ENCODE data around the gene ZDHHC18.

ZDHHC18 gene

DNA sequence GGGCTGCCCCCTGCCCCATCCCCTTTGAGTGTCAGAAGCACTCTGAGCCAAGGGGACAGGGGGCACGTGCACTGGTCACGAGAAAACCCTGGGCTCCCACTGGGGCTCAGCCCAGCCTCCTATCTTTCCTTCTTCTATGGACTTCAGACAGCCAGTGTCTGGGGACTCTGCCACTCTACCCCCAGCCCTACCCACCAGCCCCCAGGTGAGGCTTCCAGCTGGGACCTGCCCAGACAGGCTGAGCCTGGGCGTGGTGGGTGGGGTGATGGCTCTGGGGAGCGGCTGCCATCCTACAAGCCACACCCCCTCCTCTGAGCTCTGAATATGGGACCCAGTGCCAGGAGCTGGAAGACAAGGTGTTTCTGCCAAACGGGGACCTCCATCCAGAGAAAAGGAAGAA, 28.4 kb downstream of the ZDHHC18 start:
- peak in 1 of 2 experiments; percentile 52 for DNase-seq
- TF ChIP-seq GATA1 (IDR thresholded peaks at IDR 0.05; ENCODE audit: low read depth, low read length) (no peak), POLR2A (IDR thresholded peaks at IDR 0.05; ENCODE audit: low read length) (no peak)

DNA sequence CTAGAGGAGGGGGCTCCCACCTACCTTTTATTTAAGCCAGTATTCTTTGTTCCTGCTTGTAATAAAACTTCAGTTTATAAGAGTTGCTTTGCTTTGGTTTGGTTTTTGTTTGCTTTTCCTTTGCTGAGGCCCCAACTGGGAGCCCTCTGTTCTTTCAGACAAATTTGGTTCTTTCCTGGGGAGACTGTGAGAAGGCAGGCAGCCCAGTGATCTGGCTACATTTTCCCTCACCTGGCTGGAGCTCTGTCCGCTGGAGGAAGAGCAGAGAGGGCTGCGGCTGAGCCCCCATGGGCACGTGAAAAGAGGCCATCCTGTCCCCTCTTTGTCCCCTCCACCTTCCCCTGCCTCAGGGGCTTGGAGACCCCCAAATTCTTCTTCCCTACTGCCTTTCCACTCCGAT, 29.1 kb downstream of the ZDHHC18 start:
- DNase-seq, result no peak
- TF ChIP-seq GATA1 (IDR thresholded peaks at IDR 0.05; ENCODE audit: low read depth, low read length) (no peak), POLR2A (IDR thresholded peaks at IDR 0.05; ENCODE audit: low read length) (no peak)

DNA sequence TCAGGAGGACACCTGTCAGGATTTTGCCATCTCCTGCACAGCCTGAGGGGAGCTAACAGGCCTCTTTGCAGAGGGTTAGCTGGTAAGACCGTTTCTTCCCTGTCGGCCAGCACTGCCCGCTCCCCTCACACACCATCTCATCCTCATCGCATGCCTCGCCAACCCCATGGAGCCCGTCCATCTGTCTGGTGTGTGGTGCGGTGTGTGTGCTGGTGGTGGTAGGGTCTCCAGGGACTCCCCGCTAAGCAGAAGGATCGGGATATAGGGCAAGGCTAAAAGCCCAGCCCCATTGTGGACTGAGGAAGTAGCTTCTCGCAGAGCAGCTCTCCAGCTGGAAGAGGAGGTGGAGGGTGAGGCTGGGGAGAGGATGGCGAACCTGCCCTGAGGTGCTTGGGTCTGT, 29.7 kb downstream of the ZDHHC18 start:
- DNase-seq, result no peak

DNA sequence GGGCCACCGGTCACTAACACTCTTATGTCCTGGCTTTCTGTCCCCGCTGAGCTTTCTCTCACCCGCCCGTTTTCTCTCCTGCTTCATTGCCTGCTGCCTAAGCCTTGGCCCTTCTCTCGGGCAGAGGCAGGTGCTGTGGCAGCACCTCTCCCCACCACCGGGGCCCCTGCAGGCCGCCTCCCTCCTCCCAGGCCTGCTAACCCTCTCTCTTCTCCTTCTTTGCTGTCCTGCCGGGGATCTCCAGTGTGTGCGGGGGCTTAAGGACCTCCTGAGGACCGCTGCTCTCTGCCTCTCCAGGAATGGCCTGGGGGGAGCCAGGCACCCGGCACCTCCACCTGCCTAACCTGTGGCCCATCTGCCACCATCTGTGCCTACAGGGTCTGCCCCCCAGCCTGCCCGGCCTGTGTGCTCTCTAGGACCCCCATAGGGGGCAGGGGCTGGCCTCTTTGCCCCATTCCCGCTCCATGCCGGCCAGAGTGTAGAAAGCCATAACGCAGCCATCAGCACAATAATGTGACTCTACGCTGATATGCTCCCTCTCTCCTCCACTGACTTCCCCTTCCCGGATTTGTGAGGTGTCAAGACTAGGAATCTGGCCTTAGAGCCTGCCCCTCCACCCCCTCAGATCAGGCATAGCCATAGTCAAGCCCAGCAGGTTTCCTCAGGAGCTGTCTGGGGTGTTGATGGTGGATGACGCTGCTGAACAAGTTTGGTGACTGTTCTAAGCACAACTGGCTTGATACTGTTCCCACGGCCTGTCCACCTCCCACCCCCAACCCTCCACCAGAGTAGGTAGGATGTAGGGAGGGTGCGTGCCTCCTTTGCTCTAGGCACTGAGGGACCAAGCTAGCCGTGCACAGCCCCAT, 30.3 kb downstream of the ZDHHC18 start:
- TF ChIP-seq POLR2A (IDR thresholded peaks at IDR 0.05; ENCODE audit: low read length), result no peak
- TF ChIP-seq GATA1 (IDR thresholded peaks at IDR 0.05; ENCODE audit: low read depth, low read length), result no peak
- no peak for DNase-seq

More for the DNA sequence above, 29.7 kb downstream of the ZDHHC18 start:
- TF ChIP-seq GATA1 (IDR thresholded peaks at IDR 0.05; ENCODE audit: low read depth, low read length), result no peak
- TF ChIP-seq POLR2A (IDR thresholded peaks at IDR 0.05; ENCODE audit: low read length), result no peak

DNA sequence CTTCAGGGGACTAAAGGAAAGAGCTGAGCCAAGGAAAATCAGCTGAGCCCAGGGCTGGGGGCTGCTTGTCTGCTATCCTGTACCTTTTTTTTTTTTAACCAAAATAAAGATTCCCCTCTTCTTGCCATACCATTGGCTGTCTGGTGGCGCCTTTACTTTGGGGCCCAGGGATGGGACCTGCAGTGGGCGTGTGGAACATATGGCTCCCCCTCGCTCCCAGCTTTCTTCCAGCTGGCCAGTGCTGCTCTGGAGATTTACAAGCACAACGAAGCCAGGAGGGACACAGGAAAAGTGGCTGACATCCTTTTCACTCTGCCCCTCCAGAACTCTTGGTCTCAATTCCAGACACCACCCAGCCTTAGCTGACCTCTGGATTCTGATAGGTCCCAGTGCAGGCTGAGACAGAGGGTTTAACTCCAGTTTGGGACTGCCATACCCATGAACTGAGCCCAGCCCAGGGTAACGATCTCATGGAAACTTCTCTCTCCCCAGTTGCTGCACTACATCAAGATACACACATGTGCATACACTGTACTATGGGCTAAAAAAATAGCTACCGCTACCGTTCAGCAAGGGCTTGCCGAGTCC, 31.1 kb downstream of the ZDHHC18 start:
- DNase-seq, result no peak
- TF ChIP-seq POLR2A (IDR thresholded peaks at IDR 0.05; ENCODE audit: low read length) (no peak), GATA1 (IDR thresholded peaks at IDR 0.05; ENCODE audit: low read depth, low read length) (no peak)

DNA sequence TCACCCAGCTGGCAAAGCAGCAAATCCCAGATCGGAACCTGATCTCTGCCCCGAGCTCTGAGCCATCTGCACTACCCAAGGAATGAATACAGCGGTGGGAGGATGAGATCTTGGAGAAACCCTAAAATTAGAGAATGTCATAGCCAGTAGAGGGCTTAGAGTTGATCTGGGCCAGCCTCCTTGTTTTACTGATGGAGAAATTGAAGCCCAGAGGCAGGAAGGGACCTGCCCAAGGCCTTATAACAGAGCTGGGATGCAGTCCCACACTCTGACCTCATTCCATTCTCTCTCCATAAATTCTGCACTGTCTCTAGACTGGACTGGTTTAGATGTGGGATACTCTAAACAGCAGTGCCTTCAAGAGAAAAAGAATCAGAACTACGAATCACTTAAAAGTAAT, 31.7 kb downstream of the ZDHHC18 start:
- DNase-seq, result no peak
- TF ChIP-seq POLR2A (IDR thresholded peaks at IDR 0.05; ENCODE audit: low read length), result no peak
- no peak for TF ChIP-seq GATA1 (IDR thresholded peaks at IDR 0.05; ENCODE audit: low read depth, low read length)

DNA sequence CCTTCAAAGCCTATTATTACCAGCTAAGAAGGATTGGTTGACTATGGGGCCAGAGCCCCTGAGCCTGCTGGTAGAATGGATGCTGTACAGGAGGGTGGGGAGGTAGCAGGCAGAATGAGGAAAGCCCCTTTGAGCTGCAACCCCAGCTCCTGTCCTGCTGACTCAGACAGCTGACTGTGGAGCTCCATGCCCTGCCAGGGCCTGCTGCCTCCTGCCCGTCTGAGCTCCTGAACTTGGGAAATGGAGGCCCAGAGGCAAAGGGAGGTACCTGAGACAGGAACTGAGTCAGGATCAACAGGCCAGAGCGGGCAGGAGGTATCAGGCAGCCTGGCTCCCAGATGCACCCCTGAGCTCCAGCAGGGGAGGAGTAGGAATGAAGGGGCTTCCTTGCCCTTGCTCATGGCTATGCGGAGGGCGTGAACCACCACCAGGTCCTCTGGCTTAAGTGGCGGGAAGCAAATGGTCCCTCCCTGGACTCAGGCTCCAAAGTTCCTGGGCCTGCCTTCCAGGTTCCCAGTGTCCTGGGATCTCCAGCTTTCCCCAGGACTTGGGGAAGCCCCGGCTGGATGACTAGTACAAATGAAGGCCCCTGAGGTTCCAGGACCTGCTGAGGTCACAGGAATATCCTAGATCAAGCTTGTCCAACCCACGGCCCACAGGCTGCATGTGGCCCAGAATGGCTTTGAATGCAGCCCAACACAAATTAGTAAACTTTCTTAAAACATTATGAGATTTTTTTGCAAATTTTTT, 32.6 kb downstream of the ZDHHC18 start:
- no peak for DNase-seq
- no peak for TF ChIP-seq GATA1 (IDR thresholded peaks at IDR 0.05; ENCODE audit: low read depth, low read length)
- no peak for TF ChIP-seq POLR2A (IDR thresholded peaks at IDR 0.05; ENCODE audit: low read length)

DNA sequence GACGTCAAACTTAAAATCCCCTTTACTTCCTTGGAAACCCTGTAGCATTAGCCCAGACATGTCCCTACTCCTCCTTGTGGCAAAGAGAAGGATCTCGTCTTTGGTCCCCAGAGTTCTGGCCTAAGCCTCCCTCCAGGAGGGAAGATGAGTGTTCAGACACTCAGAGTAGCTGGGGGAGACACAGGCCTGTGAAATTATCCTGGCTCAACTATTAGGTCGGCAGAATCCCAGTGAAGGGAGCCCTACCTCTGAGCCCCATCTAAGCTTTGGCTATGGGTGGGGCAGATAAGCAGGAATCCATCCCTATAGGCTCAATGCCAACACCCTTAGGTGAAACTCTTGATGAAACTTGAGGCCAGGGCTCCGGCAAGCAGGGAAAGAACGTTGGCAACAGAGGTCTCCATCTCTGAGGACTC, 34.8 kb downstream of the ZDHHC18 start:
- TF ChIP-seq GATA1 (IDR thresholded peaks at IDR 0.05; ENCODE audit: low read depth, low read length) (no peak), POLR2A (IDR thresholded peaks at IDR 0.05; ENCODE audit: low read length) (no peak)
- DNase-seq, result no peak

DNA sequence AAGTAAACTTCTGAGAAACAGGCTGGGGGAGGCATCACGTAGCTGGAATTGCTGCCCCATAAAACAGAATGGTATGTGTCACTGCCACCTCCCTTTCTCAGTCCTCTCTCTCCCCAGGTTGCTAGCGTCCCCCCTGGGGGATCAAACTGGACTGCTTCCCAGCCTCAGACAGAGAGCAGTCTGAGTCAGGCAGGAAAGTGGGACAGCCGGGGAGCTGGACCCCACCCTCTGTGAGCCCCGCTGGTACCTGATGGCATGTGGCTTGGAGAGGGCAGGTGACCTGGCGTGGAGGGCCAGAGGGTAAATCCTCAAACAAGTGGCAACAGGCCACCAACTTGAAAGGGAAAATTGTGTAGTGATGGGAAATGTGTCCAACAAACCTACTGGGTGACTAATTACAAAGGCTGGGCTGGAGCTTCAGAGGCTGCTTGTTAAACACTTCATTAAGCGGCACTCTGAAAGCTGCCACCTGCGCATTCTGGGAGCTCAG, 35.4 kb downstream of the ZDHHC18 start:
- no peak for DNase-seq
- TF ChIP-seq POLR2A (IDR thresholded peaks at IDR 0.05; ENCODE audit: low read length) (no peak), GATA1 (IDR thresholded peaks at IDR 0.05; ENCODE audit: low read depth, low read length) (no peak)

DNA sequence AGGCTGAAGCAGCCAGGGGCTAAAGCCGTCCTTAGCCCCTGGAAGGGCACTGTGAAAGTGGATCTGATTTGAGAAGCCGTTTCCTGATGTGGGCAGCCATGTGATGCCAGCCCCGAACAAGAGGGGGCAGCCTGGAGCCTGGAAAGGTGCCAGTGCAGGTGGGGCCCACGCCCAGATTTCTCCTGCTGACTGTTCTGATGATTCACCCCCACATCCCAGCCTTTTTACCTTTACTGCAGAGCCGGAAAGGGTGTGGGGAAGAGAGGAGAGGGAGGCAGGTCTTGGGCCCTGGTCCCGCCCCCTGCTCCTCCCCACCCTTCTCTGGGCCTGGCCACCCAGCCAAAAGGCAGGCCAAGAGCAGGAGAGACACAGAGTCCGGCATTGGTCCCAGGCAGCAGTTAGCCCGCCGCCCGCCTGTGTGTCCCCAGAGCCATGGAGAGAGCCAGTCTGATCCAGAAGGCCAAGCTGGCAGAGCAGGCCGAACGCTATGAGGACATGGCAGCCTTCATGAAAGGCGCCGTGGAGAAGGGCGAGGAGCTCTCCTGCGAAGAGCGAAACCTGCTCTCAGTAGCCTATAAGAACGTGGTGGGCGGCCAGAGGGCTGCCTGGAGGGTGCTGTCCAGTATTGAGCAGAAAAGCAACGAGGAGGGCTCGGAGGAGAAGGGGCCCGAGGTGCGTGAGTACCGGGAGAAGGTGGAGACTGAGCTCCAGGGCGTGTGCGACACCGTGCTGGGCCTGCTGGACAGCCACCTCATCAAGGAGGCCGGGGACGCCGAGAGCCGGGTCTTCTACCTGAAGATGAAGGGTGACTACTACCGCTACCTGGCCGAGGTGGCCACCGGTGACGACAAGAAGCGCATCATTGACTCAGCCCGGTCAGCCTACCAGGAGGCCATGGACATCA, 36.5 kb downstream of the ZDHHC18 start, which contains the start of gene SFN:
Gene SFN (plus strand): TSS at position 369 of the 904 bp plus-strand sequence. CDS start 64 bp downstream, at position 433.
- peak in 1 of 2 experiments; percentile 52 for DNase-seq
- TF ChIP-seq GATA1 (IDR thresholded peaks at IDR 0.05; ENCODE audit: low read depth, low read length) (no peak), POLR2A (IDR thresholded peaks at IDR 0.05; ENCODE audit: low read length) (no peak)

DNA sequence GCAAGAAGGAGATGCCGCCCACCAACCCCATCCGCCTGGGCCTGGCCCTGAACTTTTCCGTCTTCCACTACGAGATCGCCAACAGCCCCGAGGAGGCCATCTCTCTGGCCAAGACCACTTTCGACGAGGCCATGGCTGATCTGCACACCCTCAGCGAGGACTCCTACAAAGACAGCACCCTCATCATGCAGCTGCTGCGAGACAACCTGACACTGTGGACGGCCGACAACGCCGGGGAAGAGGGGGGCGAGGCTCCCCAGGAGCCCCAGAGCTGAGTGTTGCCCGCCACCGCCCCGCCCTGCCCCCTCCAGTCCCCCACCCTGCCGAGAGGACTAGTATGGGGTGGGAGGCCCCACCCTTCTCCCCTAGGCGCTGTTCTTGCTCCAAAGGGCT, 37.2 kb downstream of the ZDHHC18 start:
- no peak for DNase-seq
- TF ChIP-seq POLR2A (IDR thresholded peaks at IDR 0.05; ENCODE audit: low read length), result no peak

DNA sequence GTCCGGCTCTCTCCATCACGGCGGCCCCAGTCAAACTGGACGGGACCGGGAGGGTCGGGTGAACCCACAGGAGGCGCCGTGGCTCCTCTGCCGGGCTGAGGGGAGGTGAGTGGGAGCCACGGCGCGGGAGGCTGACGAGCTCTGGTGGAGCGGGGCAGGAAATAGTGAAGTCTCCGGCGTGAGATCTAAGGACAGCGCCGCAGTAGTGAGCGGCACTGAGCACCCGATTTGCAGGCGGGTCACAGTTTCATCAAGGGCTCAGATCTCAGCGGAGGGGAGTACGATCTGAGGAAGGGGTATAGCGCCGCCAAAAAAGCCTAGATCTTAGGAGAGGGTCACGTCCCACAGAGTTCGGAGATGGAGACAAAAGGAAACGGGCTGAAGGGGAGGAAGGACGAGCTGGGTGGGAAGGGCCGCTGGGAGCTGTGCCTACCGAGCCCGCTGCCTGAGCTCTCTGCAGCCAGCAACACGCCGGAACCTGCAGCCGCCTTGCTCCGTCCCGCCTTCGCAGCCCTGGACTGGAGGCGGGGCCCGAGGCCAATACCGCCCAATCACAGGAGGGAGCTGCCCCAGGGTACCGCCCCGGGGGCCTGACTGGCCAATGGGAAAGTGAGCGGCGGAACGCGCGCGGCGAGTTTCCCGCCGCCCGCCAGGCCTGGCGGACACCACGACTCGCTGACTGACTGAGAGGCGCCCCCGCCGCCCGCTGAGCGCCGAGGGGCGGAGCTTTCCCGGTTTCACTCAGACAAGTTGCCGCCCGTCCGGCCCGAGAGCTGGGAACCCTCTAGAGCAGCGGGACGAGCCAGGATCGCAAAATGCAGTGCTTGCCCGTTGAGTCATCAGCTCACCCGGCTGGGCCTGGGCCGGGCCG, 38.4 kb downstream of the ZDHHC18 start:
- peak; percentile 97 to 98 for DNase-seq
- TF ChIP-seq GATA1 (IDR thresholded peaks at IDR 0.05; ENCODE audit: low read depth, low read length) (no peak), POLR2A (IDR thresholded peaks at IDR 0.05; ENCODE audit: low read length) (peak; percentile 91)

DNA sequence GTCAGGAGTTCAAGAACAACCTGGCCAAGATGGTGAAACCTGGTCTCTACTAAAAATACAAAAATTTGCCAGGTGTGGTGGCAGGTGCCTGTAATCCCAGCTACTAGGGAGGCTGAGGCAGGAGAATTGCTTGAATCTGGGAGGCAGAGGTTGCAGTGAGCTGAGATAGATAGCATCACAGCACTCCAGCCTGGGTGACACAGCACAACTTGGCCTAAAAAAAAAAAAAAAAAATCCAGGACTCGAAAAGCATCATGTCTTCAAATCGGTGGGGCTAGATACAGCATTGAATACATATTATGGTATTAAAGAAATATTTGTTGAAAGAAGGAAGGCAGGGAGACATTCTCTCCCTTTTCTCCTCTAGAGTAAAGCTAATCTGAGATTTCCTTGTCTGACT, 46.6 kb downstream of the ZDHHC18 start:
- peak in 1 of 2 experiments; percentile 21 for DNase-seq
